H1 (cell line): ENCODE results near the gene ANKS1B. TPM values are rescaled to one million over a fixed set of nuclear protein-coding genes. Genes with fewer than 3 reads are reported as not detected.
A peak's percentile ranks its signal among the peaks of the same experiment; 100 is the strongest.

Experiments used
- CTCF ChIA-PET: fragments of 300-600 bp; sonication (Branson Sonifier 250); formaldehyde crosslinking; loops from one replicate; lab custom pipeline; 2021; ENCODE audit not compliant: partially characterized antibody; lab: Charles Lee
- POLR2A ChIA-PET: fragments of 300-600 bp; sonication (Branson Sonifier 250); formaldehyde crosslinking; loops from one replicate; lab custom pipeline; 2021; ENCODE audit warnings: inconsistent platforms; ENCODE audit not compliant: partially characterized antibody; lab: Charles Lee
- DNase-seq, 2 experiments: peaks; one replicate each; pipeline versions ENCODE4 v3.0.0 to v3.0.0-alpha.2; 2010 to 2022; ENCODE audit warnings: low spot score in 2 of 2, low read depth in 1 of 2, mixed read lengths in 1 of 2
- FAIRE-seq: peaks from 2 replicates; lab custom pipeline; 2011; peaks lifted over from hg19 to GRCh38; lab: Jason Lieb, UNC
- H2AFZ ChIP-seq: 2 replicates; pipeline ENCODE4 v1.8.1; 2012; ENCODE audit warnings: low read length, inconsistent platforms
- H2AK5ac ChIP-seq: 2 replicates; pipeline ENCODE4 v1.6.1; 2013; ENCODE audit warnings: low read depth, low read length
- H2BK120ac ChIP-seq: replicated peaks from 2 replicates; pipeline ENCODE3; 2013; ENCODE audit warnings: low read depth, low read length, inconsistent platforms
- H2BK12ac ChIP-seq: 2 replicates; pipeline ENCODE4 v1.6.1; 2013; ENCODE audit warnings: low read depth, low read length
- H2BK15ac ChIP-seq: 2 replicates; pipeline ENCODE4 v1.6.1; 2013; ENCODE audit warnings: low read length
- H2BK20ac ChIP-seq: 2 replicates; pipeline ENCODE4 v1.6.1; 2013; ENCODE audit warnings: low read length
- H2BK5ac ChIP-seq: 2 replicates; pipeline ENCODE4 v1.6.1; 2013; ENCODE audit warnings: low read depth, low read length
- H3K14ac ChIP-seq: 2 replicates; pipeline ENCODE4 v1.6.1; 2013; ENCODE audit warnings: inconsistent platforms; ENCODE audit not compliant: insufficient read length
- H3K18ac ChIP-seq: 2 replicates; pipeline ENCODE4 v1.6.1; 2013; ENCODE audit warnings: low read length; ENCODE audit errors: extremely low read depth
- H3K23ac ChIP-seq: 2 replicates; pipeline ENCODE4 v1.6.1; 2013; ENCODE audit warnings: inconsistent platforms; ENCODE audit not compliant: insufficient read length
- H3K23me2 ChIP-seq: 2 replicates; pipeline ENCODE4 v1.6.1; 2013; ENCODE audit warnings: low read depth, low read length
- H3K27ac ChIP-seq: 2 replicates; pipeline ENCODE4 v1.6.1; 2011; ENCODE audit warnings: low read depth, low read length, inconsistent platforms
- H3K27me3 ChIP-seq, 4 experiments: replicated peaks in 1 of 4; 1 replicate in 1 of 4; 2 replicates in 3 of 4; pipeline versions ENCODE4 v1.6.1 to v1.8.1; 2011 to 2013; ENCODE audit warnings: low read length in 3 of 4, mild to moderate bottlenecking in 3 of 4, inconsistent platforms in 2 of 4, mixed read lengths in 2 of 4, moderate library complexity in 1 of 4; ENCODE audit not compliant: control insufficient read depth in 3 of 4, insufficient read depth in 3 of 4; ENCODE audit errors: extremely low read depth in 1 of 4
- H3K36me3 ChIP-seq, 4 experiments: 2 replicates each; pipeline versions ENCODE4 v1.6.1 to v1.8.1; 2011 to 2013; ENCODE audit warnings: mild to moderate bottlenecking in 4 of 4, low read length in 3 of 4, moderate library complexity in 2 of 4, control low read depth in 1 of 4, inconsistent platforms in 1 of 4; ENCODE audit not compliant: insufficient read depth in 4 of 4, control insufficient read depth in 2 of 4
- H3K4ac ChIP-seq: replicated peaks from 2 replicates; pipeline ENCODE3; 2013; ENCODE audit warnings: low read length, low read depth, mixed read lengths, inconsistent platforms; ENCODE audit not compliant: insufficient read length
- H3K4me1 ChIP-seq, 4 experiments: replicated peaks in 1 of 4; 1 replicate in 1 of 4; 2 replicates in 3 of 4; pipeline versions ENCODE4 v1.6.1 to v1.8.1; 2011 to 2013; ENCODE audit warnings: low read length in 3 of 4, inconsistent platforms in 2 of 4, mixed read lengths in 1 of 4; ENCODE audit not compliant: insufficient read depth in 4 of 4, control insufficient read depth in 3 of 4
- H3K4me2 ChIP-seq, 2 experiments: 2 replicates each; pipeline versions ENCODE4 v1.6.1 to v1.8.1; 2011 to 2013; ENCODE audit warnings: low read depth in 2 of 2, low read length in 2 of 2, control low read depth in 1 of 2, inconsistent platforms in 1 of 2, mild to moderate bottlenecking in 1 of 2; ENCODE audit not compliant: insufficient read depth in 1 of 2
- H3K4me3 ChIP-seq, 4 experiments: fragments of 200-600, 300-600 bp in 1 of 4; sonication (generic), shearing (Covaris generic), sonication (Bioruptor Twin) in 1 of 4; 2 replicates each; pipeline versions ENCODE4 v1.5.1 to v1.8.1; 2011 to 2016; ENCODE audit warnings: low read length in 4 of 4, low read depth in 3 of 4, control low read depth in 2 of 4, inconsistent platforms in 2 of 4, mild to moderate bottlenecking in 2 of 4, mixed read lengths in 1 of 4, moderate library complexity in 1 of 4; ENCODE audit not compliant: insufficient read depth in 2 of 4; ENCODE audit errors: extremely low read depth in 1 of 4
- H3K56ac ChIP-seq: replicated peaks from 2 replicates; pipeline ENCODE3; 2013; ENCODE audit warnings: low read depth, mild to moderate bottlenecking, mixed read lengths, low read length, inconsistent platforms; ENCODE audit not compliant: insufficient read length
- H3K79me1 ChIP-seq: 2 replicates; pipeline ENCODE4 v1.6.1; 2013; ENCODE audit warnings: low read depth, low read length, control low read depth
- H3K79me2 ChIP-seq, 2 experiments: 2 replicates each; pipeline versions ENCODE4 v1.6.1 to v1.8.1; 2012 to 2013; ENCODE audit warnings: low read length in 2 of 2, mild to moderate bottlenecking in 2 of 2, inconsistent platforms in 1 of 2; ENCODE audit not compliant: insufficient read depth in 2 of 2, control insufficient read depth in 1 of 2
- H3K9ac ChIP-seq, 4 experiments: replicated peaks in 1 of 4; 1 replicate in 1 of 4; 2 replicates in 3 of 4; pipeline versions ENCODE4 v1.6.1 to v1.8.1; 2011 to 2013; ENCODE audit warnings: low read depth in 3 of 4, low read length in 3 of 4, control low read depth in 2 of 4, mild to moderate bottlenecking in 2 of 4, moderate library complexity in 2 of 4, inconsistent platforms in 1 of 4; ENCODE audit errors: extremely low read depth in 1 of 4
- H3K9me3 ChIP-seq, 2 experiments: 2 replicates each; pipeline versions ENCODE4 v1.6.1 to v1.8.1; 2012 to 2013; ENCODE audit warnings: mild to moderate bottlenecking in 2 of 2, moderate library complexity in 2 of 2, control low read depth in 1 of 2, inconsistent platforms in 1 of 2, low read depth in 1 of 2, low read length in 1 of 2, mixed read lengths in 1 of 2; ENCODE audit not compliant: insufficient read depth in 2 of 2
- H4K20me1 ChIP-seq, 2 experiments: replicated peaks in 1 of 2; 2 replicates each; pipeline versions ENCODE3 to v1.8.1; 2011 to 2013; ENCODE audit warnings: inconsistent platforms in 2 of 2, low read length in 2 of 2, mild to moderate bottlenecking in 1 of 2; ENCODE audit not compliant: insufficient read depth in 2 of 2, control insufficient read depth in 1 of 2
- H4K5ac ChIP-seq: 2 replicates; pipeline ENCODE4 v1.6.1; 2013; ENCODE audit warnings: low read length, low read depth, mixed read lengths, inconsistent platforms; ENCODE audit not compliant: insufficient read length
- H4K8ac ChIP-seq: 2 replicates; pipeline ENCODE4 v1.8.0; 2013; ENCODE audit warnings: mild to moderate bottlenecking, moderate library complexity, low read length, inconsistent platforms; ENCODE audit not compliant: insufficient read depth; ENCODE audit errors: extremely low read depth
- H4K91ac ChIP-seq: replicated peaks from 2 replicates; pipeline ENCODE3; 2013; ENCODE audit warnings: low read length, mixed read lengths, inconsistent platforms; ENCODE audit not compliant: insufficient read length
- CEBPB ChIP-seq: IDR thresholded peaks from 2 replicates; pipeline ENCODE4 v1.6.1; 2012; ENCODE audit warnings: low read depth, low read length
- CHD2 ChIP-seq: IDR thresholded peaks from 2 replicates; pipeline ENCODE4 v1.6.1; 2012; ENCODE audit warnings: low read length, improper control_type of control experiment
- POLR2A ChIP-seq, 2 experiments: IDR thresholded peaks; 1 replicate in 1 of 2; 2 replicates in 1 of 2; pipeline ENCODE4 v1.6.1; 2011; ENCODE audit warnings: low read depth in 2 of 2, low read length in 2 of 2, mild to moderate bottlenecking in 2 of 2; ENCODE audit errors: control extremely low read depth in 1 of 2
- RAD21 ChIP-seq, 2 experiments: IDR thresholded peaks in 1 of 2; conservative IDR thresholded peaks in 1 of 2; 2 replicates each; pipeline ENCODE4 v1.6.1; 2011; ENCODE audit warnings: low read depth in 2 of 2, low read length in 2 of 2, improper control_type of control experiment in 1 of 2, inconsistent platforms in 1 of 2, mild to moderate bottlenecking in 1 of 2, moderate library complexity in 1 of 2
- SUZ12 ChIP-seq: fragments of 200-600 bp; sonication (generic); IDR thresholded peaks from 2 replicates; pipeline ENCODE4 v1.6.1; 2012; ENCODE audit warnings: mild to moderate bottlenecking, inconsistent platforms, low read length, moderate library complexity, mixed read lengths
- WGBS, 2 experiments: shearing (Covaris generic) in 1 of 2; methylation state at CpG; one replicate each; pipeline versions ENCODE4 v1.1.6 to v1.1.7; 2013 to 2015; ENCODE audit warnings: low lambda C conversion rate in 2 of 2, mixed read lengths in 2 of 2, inconsistent platforms in 1 of 2, low coverage in 1 of 2, missing lambda C conversion rate in 1 of 2; ENCODE audit not compliant: insufficient replicate concordance in 2 of 2, insufficient coverage in 1 of 2, insufficient read length in 1 of 2; ENCODE audit errors: extremely low coverage in 1 of 2, missing lambda C conversion rate in 1 of 2; 5-methylcytosine and 5-hydroxymethylcytosine counted together
- polyA plus RNA-seq, 7 experiments: library from polyadenylated mRNA; depleted of rRNA in 3 of 7; stranded (reverse) in 5 of 7; unstranded in 2 of 7; fragments of >200 nt in 5 of 7; fragments of 200-250 nt in 2 of 7; gene quantifications; 1 replicate in 5 of 7; 2 replicates in 1 of 7; 4 replicates in 1 of 7; pipeline versions ENCODE4 v1.2.1 to v1.2.3, GENCODE V29; 2011 to 2013; ENCODE audit warnings: missing spikeins in 2 of 7, mixed read lengths in 2 of 7
- total RNA-seq: library from RNA; stranded (reverse); fragmentation: NEBNext Ultra II Directional; extraction: Animal tissue kit (Norgen Biotek cat#: 25700); gene quantifications from 2 replicates; pipeline ENCODE4 v1.2.1, GENCODE V29; 2021
- TF ChIP-seq, protein P1 (sequence below), 3 experiments: IDR thresholded peaks; 1 replicate in 2 of 3; 2 replicates in 1 of 3; pipeline versions ENCODE4 v1.5.1 to v1.6.1; 2011; ENCODE audit warnings: low read length in 3 of 3, mild to moderate bottlenecking in 3 of 3, inconsistent platforms in 2 of 3, low read depth in 1 of 3, moderate library complexity in 1 of 3; ENCODE audit not compliant: insufficient read depth in 1 of 3; ENCODE audit errors: control extremely low read depth in 1 of 3

Gene ANKS1B
- total and polyA plus RNA-seq, 2 of the 8 experiments (the other 6 are each of a cell fraction or from before 2014, with no cell fraction given): 2.7 to 6.1 TPM

DNA sequence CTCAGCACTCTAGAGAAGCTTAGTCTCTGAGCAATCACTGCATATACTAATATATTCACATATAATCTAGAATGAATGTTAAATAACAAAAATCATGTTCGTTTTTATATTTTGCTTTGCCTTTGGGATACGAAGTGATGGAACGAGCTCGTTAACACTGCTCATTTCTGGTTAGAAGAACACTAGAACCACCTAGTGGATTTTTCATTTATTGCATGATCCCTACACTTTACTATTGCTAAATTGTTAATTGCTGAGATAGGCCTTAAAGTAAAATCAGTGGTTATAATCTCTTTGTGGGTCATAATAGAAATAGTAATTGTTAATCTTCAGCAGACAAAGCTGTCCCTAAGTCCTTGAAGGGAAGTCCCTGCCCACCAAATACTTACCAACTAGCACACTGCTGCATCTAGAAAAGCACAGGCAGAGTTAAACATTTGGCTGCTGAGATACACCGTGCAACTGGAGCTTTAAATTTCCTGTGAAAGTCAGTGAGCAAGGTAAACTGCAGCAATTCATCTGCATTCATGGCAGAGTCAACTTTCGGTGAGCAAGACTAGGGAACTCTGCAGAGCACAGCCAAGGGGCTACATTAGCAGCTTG, 985.9 kb downstream of the ANKS1B start:
- Histone ChIP-seq H3K27me3 (no peaks in the 10 kb centered on the region), H4K91ac (no peak overlapping the region), H4K5ac (no peak overlapping the region), H3K4me3 (no peak overlapping the region), H2BK20ac (no peak overlapping the region), H4K8ac (no peak overlapping the region), H2AK5ac (no peak overlapping the region), H3K23me2 (no peaks in the 10 kb centered on the region), H3K4me1 (no peaks in the 10 kb centered on the region), H3K79me1 (no peaks in the 10 kb centered on the region), H2BK15ac (no peak overlapping the region), H3K4me2 (no peak overlapping the region), H2BK120ac (no peak overlapping the region), H2BK5ac (no peak overlapping the region), H3K4ac (no peak overlapping the region), H3K9ac (no peak overlapping the region), H3K56ac (no peak overlapping the region), H2AFZ (no peak overlapping the region; the same call in 1 of the 2 replicates), H3K18ac (no peak overlapping the region), H4K20me1 (no peaks in the 10 kb centered on the region), H3K27ac (no peak overlapping the region), H3K14ac (no peak overlapping the region), H3K23ac (no peak overlapping the region), H3K9me3 (no peaks in the 10 kb centered on the region), H3K36me3 (no peaks in the 10 kb centered on the region), H3K79me2 (no peaks in the 10 kb centered on the region), H2BK12ac (no peak overlapping the region)
- DNase-seq: no peak
- CTCF ChIA-PET: interaction anchor here (0.5 to 3.5 kb wide), 67 partner anchors 9 to 1225 kb away, joined by 3 to 32 read pairs (median 4); no protein-coding TSS in a partner anchor
- 60% methylated on average over 6 of the region's 6 CpGs; no CpG with 5 or more reads in 1 of the 2 experiments for WGBS, 2 experiments
- peak; percentile 15; the same call in 1 of the 2 replicates for TF ChIP-seq CEBPB
- no peak for TF ChIP-seq SUZ12
- TF ChIP-seq CHD2: no peak
- TF ChIP-seq RAD21 (IDR thresholded peaks at IDR 0.05 in 1 of 2, conservative IDR thresholded peaks at IDR 0.05 in 1 of 2; ENCODE audit: low read depth in 2 of 2, low read length in 2 of 2): peak; percentile 90
- no peak for TF ChIP-seq POLR2A (IDR thresholded peaks at IDR 0.05; ENCODE audit: control extremely low read depth in 1 of 2, low read depth in 2 of 2, low read length in 2 of 2)
- TF ChIP-seq, protein P1, sequence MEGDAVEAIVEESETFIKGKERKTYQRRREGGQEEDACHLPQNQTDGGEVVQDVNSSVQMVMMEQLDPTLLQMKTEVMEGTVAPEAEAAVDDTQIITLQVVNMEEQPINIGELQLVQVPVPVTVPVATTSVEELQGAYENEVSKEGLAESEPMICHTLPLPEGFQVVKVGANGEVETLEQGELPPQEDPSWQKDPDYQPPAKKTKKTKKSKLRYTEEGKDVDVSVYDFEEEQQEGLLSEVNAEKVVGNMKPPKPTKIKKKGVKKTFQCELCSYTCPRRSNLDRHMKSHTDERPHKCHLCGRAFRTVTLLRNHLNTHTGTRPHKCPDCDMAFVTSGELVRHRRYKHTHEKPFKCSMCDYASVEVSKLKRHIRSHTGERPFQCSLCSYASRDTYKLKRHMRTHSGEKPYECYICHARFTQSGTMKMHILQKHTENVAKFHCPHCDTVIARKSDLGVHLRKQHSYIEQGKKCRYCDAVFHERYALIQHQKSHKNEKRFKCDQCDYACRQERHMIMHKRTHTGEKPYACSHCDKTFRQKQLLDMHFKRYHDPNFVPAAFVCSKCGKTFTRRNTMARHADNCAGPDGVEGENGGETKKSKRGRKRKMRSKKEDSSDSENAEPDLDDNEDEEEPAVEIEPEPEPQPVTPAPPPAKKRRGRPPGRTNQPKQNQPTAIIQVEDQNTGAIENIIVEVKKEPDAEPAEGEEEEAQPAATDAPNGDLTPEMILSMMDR (IDR thresholded peaks at IDR 0.05; ENCODE audit: control extremely low read depth in 1 of 3, insufficient read depth in 1 of 3, low read depth in 1 of 3, low read length in 3 of 3): peak in 2 of 3 experiments; percentile 60 to 61; a peak in 3 of 4 replicates
- peak; percentile 73 for FAIRE-seq
- POLR2A ChIA-PET: no interaction called here
